Measurements from ENCODE around the gene PPP2R2B.

DNA sequence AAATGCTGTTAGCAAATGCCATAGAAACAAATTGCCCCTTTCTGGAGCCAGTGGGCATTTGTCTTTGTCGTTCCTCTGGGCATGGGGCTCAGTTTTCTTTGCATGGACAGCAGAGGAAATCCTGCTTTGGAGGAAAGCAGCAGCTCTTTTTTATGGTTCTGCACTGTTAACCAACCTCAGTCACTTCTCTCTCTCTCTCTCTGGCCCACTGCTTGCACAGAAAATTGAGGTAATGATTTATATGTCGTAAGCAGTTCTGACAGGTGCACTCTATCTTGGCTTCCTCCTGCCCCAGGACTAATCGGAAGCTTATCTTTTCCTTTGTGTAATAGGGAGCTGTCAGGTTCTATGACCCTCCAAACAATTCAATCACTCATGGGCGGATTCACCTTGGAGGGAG, 202.9 kb downstream of the PPP2R2B start:
- TF ChIP-seq POLR2AphosphoS5 (IDR thresholded peaks at IDR 0.05) = no peak
- TF ChIP-seq, protein P1, sequence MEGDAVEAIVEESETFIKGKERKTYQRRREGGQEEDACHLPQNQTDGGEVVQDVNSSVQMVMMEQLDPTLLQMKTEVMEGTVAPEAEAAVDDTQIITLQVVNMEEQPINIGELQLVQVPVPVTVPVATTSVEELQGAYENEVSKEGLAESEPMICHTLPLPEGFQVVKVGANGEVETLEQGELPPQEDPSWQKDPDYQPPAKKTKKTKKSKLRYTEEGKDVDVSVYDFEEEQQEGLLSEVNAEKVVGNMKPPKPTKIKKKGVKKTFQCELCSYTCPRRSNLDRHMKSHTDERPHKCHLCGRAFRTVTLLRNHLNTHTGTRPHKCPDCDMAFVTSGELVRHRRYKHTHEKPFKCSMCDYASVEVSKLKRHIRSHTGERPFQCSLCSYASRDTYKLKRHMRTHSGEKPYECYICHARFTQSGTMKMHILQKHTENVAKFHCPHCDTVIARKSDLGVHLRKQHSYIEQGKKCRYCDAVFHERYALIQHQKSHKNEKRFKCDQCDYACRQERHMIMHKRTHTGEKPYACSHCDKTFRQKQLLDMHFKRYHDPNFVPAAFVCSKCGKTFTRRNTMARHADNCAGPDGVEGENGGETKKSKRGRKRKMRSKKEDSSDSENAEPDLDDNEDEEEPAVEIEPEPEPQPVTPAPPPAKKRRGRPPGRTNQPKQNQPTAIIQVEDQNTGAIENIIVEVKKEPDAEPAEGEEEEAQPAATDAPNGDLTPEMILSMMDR (IDR thresholded peaks at IDR 0.05) = no peak

All from transverse colon (tissue), 4 donors.